K562 (cell line): Measurements from ENCODE around the gene PPRC1. TPM values are rescaled to one million over a fixed set of nuclear protein-coding genes. Genes with fewer than 3 reads are reported as not detected.

Experiments
- ATF4 ChIP-seq: fragments of 450-650 bp; formaldehyde crosslinking; IDR thresholded peaks from 2 replicates; pipeline ENCODE4 v1.4.0; 2022; ENCODE audit warnings: mild to moderate bottlenecking, moderate library complexity
- BCLAF1 ChIP-seq, 2 experiments: fragments of 450-650 bp in 1 of 2; IDR thresholded peaks; 2 replicates each; pipeline ENCODE4 v1.6.1; 2011 to 2017; ENCODE audit warnings: low read depth in 2 of 2, antibody characterized with exemption in 1 of 2, borderline replicate concordance in 1 of 2, low read length in 1 of 2, mild to moderate bottlenecking in 1 of 2, mixed read lengths in 1 of 2; ENCODE audit not compliant: control insufficient read depth in 1 of 2
- ELK3 ChIP-seq: fragments of 450-650 bp; formaldehyde crosslinking; IDR thresholded peaks from 2 replicates; pipeline ENCODE4 v1.4.0; 2020; ENCODE audit warnings: mild to moderate bottlenecking
- EP400 ChIP-seq: fragments of 450-650 bp; IDR thresholded peaks from 2 replicates; pipeline ENCODE4 v1.6.1; 2017; ENCODE audit warnings: antibody characterized with exemption, mild to moderate bottlenecking, moderate library complexity
- HBP1 ChIP-seq: fragments of 450-650 bp; formaldehyde crosslinking; IDR thresholded peaks from 2 replicates; pipeline ENCODE4 v1.4.0; 2022; ENCODE audit warnings: missing genetic modification characterization
- HNRNPLL ChIP-seq: fragments of 200-400 bp; formaldehyde crosslinking; IDR thresholded peaks from 2 replicates; pipeline ENCODE4 v1.6.1; 2017; ENCODE audit warnings: low read length, low read depth, mild to moderate bottlenecking; ENCODE audit not compliant: poor library complexity, severe bottlenecking
- KDM5B ChIP-seq: fragments of 200-600 bp; sonication (generic); IDR thresholded peaks from 2 replicates; pipeline ENCODE4 v1.6.1; 2012; ENCODE audit warnings: low read depth, mild to moderate bottlenecking, moderate library complexity, low read length, control low read depth, inconsistent platforms; ENCODE audit not compliant: insufficient replicate concordance
- LCOR ChIP-seq: sonication (generic); formaldehyde crosslinking; IDR thresholded peaks from 2 replicates; pipeline ENCODE4 v1.8.0; 2022; ENCODE audit warnings: mild to moderate bottlenecking, missing genetic modification reagents
- MIER1 ChIP-seq: fragments of 450-650 bp; IDR thresholded peaks from 2 replicates; pipeline ENCODE4 v1.6.1; 2016; ENCODE audit warnings: antibody characterized with exemption, mild to moderate bottlenecking, low read depth
- MXI1 ChIP-seq: IDR thresholded peaks from 2 replicates; pipeline ENCODE4 v1.6.1; 2011; ENCODE audit warnings: low read depth, mild to moderate bottlenecking, improper control_type of control experiment, low read length
- NR2F6 ChIP-seq: fragments of 450-650 bp; formaldehyde crosslinking; IDR thresholded peaks from 2 replicates; pipeline ENCODE4 v1.4.0; 2020; ENCODE audit warnings: mild to moderate bottlenecking
- SMAD4 ChIP-seq: fragments of 250-450 bp; sonication (Bioruptor Pico); conservative IDR thresholded peaks from 2 replicates; pipeline ENCODE4 v1.8.0; 2021; ENCODE audit warnings: inconsistent platforms, mild to moderate bottlenecking, moderate library complexity
- ZBTB11 ChIP-seq, 3 experiments: fragments of 200-800 bp in 1 of 3; fragments of 250-450 bp in 1 of 3; fragments of 450-650 bp in 1 of 3; sonication (Bioruptor Pico) in 1 of 3; sonication (Bioruptor generic) in 1 of 3; formaldehyde crosslinking in 1 of 3; IDR thresholded peaks; 2 replicates each; pipeline versions ENCODE4 v1.6.1 to v1.8.0; 2016 to 2022; ENCODE audit warnings: mild to moderate bottlenecking in 2 of 3, missing genetic modification characterization in 2 of 3, missing compliant biosample characterization in 1 of 3, moderate library complexity in 1 of 3
- ZFX ChIP-seq: sonication (generic); formaldehyde crosslinking; IDR thresholded peaks from 2 replicates; pipeline ENCODE4 v1.8.0; 2022; ENCODE audit warnings: mild to moderate bottlenecking, missing genetic modification reagents, moderate library complexity
- ZSCAN32 ChIP-seq: fragments of 450-650 bp; formaldehyde crosslinking; IDR thresholded peaks from 2 replicates; pipeline ENCODE4 v1.4.0; 2020; ENCODE audit warnings: mild to moderate bottlenecking, moderate library complexity
- polyA plus RNA-seq, 8 experiments: library from polyadenylated mRNA; depleted of rRNA in 4 of 8; stranded (reverse) in 5 of 8; unstranded in 3 of 8; fragments of >200 nt; fragmentation: Nextera tagmentation in 2 of 8; fragmentation: Illumina TruSeq in 1 of 8; extraction: Ambion mirVana in 2 of 8; extraction: Trizol in 1 of 8; gene quantifications; 2 replicates each; pipeline versions ENCODE4 v1.2.1 to v1.2.3, GENCODE V29; 2011 to 2014; ENCODE audit warnings: inconsistent platforms in 1 of 8, missing spikeins in 1 of 8
- total RNA-seq, 7 experiments: library from RNA; depleted of rRNA in 6 of 7; stranded (reverse); fragments of >200 nt in 6 of 7; fragmentation: Illumina TruSeq in 2 of 7; extraction: Trizol in 2 of 7; gene quantifications; 2 replicates each; pipeline versions ENCODE4 v1.2.1 to v1.2.3, GENCODE V29; 2011 to 2021; ENCODE audit warnings: low replicate concordance in 1 of 7

Gene PPRC1
- total and polyA plus RNA-seq, 9 of the 15 experiments (the other 6 are each of a cell fraction or from before 2014, with no cell fraction given), result 8.5 to 47.1 (median 16.2) TPM

GRCh38 chr10:102120142-102120990 is 12.5 kb upstream of the PPRC1 start, which contains the start of gene LDB1 (continued):
- TF ChIP-seq HBP1 (CRISPR knock-in tag) (no peak), ELK3 (CRISPR knock-in tag) (no peak), ZSCAN32 (no peak), MXI1 (no peak; the same call in 1 of the 2 replicates), EP400 (peak; percentile 51; the same call in 1 of the 2 replicates), MIER1 (no peak), ZFX (CRISPR knock-in tag) (peak; percentile 79), LCOR (0 out of 2 replicates have a peak, but pooled peaks have one; percentile 29), ZBTB11 (CRISPR knock-in tag; IDR thresholded peaks at IDR 0.05) (peak in 2 of 3 experiments; percentile 15 to 64; a peak in 3 of 6 replicates), BCLAF1 (IDR thresholded peaks at IDR 0.05; ENCODE audit: borderline replicate concordance in 1 of 2, control insufficient read depth in 1 of 2, low read depth in 2 of 2, low read length in 1 of 2) (no peak), KDM5B (peak; percentile 64), NR2F6 (no peak), HNRNPLL (no peak), ATF4 (CRISPR knock-in tag) (no peak), SMAD4 (CRISPR knock-in tag) (peak; percentile 76)
